Measurements from ENCODE around the gene SLC50A1.

Gene SLC50A1

DNA sequence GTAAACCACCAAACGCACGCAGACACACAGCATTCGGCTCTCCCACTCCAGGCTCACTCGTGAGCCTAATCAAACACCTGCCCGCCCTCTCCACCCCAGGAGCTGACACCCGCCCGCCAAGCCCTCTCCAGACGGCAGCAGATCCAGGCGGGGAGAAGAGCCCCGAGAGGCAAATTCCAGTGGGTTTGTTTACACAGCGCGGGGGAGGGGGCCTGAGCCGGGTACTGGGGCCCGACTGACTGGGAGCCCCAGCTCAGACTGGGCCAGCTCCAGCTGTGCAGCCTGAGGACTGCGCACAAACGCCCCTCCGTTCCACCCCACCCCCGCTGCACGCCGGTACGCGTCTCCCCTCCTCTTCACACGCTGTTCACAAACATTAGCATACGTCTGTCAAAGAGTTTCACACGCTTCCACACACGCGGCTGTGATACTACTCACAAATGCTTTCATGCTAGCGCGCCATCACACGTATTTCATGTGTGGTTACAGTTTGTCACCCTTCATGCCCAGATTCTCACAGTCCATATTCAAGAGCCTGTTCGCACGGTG, 9.0 kb upstream of the SLC50A1 start:
- DNase-seq (ENCODE audit: low spot score): no peak

DNA sequence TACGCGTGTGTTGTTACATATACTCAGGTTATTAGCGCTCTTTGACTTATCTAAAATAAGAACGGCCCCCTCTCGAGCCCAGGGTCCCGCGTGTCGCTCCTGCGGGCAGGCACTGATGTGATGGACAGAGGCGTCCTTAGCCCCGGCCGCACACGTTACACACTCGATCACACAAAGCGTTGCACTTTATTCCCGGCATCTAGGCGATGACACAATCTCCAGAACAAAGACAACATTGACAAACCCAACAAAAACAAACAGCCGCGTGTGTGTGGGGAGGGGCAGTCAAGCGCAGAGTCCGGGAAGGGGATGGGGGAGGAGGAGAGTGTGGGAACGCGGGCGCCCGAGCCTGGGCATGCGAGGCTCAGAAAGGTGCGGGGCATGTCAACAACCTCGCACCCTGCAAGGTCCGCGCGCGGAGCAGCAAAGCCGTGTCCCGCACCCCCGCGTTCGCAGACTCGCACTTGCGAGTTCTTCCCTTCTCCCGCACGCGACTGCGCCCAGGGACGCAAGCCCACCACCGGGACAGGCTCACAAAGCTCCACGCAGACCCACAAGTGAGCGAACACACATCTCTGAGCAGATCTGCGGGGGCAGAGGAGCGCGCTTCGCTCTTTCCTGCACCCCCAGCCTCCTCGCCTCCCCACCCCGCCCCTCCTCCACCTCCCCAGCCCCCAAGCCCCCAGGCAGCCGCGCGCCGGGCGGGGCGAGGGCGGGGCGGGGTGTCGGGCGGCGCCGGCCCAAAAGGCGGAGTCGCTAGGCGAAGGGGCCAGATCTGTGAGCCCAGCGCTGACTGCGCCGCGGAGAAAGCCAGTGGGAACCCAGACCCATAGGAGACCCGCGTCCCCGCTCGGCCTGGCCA, 8.3 kb upstream of the SLC50A1 start, which contains the start of gene EFNA1:
TSS of gene EFNA1 (plus strand) at position 772 of the 862 bp plus-strand sequence. CDS start 102 bp downstream, outside the sequence.
- DNase-seq (ENCODE audit: low spot score): peak; percentile 68

More for the DNA sequence above, 9.0 kb upstream of the SLC50A1 start:
- TF ChIP-seq, protein P1, sequence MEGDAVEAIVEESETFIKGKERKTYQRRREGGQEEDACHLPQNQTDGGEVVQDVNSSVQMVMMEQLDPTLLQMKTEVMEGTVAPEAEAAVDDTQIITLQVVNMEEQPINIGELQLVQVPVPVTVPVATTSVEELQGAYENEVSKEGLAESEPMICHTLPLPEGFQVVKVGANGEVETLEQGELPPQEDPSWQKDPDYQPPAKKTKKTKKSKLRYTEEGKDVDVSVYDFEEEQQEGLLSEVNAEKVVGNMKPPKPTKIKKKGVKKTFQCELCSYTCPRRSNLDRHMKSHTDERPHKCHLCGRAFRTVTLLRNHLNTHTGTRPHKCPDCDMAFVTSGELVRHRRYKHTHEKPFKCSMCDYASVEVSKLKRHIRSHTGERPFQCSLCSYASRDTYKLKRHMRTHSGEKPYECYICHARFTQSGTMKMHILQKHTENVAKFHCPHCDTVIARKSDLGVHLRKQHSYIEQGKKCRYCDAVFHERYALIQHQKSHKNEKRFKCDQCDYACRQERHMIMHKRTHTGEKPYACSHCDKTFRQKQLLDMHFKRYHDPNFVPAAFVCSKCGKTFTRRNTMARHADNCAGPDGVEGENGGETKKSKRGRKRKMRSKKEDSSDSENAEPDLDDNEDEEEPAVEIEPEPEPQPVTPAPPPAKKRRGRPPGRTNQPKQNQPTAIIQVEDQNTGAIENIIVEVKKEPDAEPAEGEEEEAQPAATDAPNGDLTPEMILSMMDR (IDR thresholded peaks at IDR 0.05; ENCODE audit: extremely low read depth, missing control alignments): no peak

DNA sequence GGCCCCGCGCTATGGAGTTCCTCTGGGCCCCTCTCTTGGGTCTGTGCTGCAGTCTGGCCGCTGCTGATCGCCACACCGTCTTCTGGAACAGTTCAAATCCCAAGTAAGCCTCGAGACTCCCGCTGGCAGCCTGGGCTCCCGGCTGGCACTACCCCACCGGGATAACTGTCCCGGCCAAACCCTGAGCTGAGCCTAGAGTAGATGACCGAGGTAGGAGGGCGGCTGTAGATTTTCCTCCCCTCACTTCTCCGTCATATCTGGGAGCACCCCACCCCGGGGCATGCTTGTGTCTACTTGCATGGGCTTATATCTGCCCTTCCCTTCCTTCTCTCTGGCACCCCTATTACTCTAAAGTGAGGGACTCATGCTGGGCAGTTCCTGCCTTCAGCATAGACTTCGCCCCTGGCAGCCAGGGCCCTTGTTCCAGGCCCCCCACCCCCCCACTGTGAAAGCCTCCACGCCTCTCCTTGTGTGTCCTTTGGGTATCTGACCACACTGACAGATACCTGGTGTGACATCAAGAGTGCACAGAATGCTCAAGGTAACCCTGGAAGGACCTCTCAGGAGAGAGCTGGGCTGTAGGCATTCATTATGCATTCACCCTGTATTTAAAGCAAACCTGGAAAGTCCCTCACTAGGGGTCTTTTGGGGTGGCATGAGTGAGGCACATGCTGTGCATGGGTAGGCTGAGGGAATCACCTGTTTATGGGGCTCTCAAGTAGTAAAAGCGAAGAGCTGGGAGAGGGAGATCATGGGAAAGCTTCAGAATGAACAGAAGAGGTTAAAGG, 7.5 kb upstream of the SLC50A1 start:
- no peak for DNase-seq (ENCODE audit: low spot score)

More for the DNA sequence above, 8.3 kb upstream of the SLC50A1 start, which contains the start of gene EFNA1:
- TF ChIP-seq, protein P1 (IDR thresholded peaks at IDR 0.05; ENCODE audit: extremely low read depth, missing control alignments): no peak

DNA sequence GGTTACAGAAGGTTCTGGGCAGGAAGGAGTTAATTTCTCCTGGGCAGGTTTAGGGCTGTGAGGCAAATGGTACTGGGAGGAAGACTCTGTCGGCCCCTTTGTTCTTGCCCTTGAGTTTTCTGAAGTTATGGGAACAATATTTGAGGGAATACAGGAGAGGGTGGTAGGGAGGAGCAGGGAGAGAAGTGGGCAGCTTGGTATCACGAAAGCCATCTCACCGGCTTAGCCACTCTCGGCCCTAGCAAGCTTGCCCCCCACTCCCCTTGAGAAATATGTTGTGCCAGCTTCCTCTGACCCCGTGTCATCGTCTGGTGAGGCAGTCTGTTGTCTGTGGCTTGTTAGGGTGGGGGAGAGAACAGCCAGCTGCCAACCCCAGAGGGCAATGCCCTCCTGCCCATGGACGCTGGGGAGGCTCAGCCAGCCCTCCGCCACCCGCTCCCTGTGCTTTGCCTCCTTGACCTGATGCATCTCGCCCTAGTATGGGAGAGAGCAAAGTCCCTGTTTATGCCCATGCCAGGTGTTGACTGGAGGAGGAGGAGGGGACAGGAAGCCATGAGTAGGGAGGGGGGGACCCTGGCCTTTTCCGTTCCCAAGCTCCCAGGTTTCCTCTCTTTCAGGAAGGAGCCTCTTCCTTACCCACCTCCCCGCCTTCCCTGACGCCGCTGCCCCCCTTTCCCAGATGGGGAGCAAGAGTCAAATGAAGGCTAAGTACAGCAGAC, 6.7 kb upstream of the SLC50A1 start:
- DNase-seq (ENCODE audit: low spot score): no peak
- TF ChIP-seq, protein P1 (IDR thresholded peaks at IDR 0.05; ENCODE audit: extremely low read depth, missing control alignments): no peak

More for the DNA sequence above, 7.5 kb upstream of the SLC50A1 start:
- TF ChIP-seq, protein P1 (IDR thresholded peaks at IDR 0.05; ENCODE audit: extremely low read depth, missing control alignments): no peak

DNA sequence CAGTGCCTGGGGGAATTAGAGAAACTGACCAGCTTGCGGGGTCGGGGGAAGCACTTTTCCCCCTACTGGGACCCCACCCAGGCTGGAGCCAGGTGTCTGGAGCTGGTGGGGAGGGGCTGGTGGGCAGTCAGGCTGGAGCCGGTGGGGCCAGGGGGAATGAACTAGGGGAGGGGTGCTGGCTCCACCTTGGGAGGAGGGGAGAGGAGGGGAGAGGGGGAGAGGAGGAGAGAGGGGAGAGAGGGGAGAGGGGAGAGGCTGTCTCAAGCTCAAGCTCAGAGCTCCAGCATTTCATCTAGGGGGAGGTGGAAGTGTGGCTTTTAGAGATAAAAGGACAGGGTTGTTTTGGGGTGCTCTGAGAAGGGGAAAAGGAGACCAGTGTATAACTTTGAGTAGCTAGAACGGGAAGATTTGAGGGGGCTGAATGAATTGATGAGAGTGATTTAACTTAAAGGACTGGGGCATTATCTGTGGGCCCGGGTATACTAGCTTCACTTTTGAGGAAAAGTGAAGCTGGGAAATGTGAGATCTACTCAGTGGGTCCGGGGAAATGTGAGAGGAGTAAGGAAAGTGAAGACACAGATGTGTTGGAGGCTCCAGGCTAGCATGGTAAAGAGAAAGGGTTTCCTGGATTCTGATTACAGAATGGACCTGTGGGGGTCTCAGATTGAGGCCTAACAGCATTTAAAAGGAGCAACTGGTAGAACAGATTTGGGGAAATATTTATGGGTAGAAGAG, 5.2 kb upstream of the SLC50A1 start:
- TF ChIP-seq, protein P1 (IDR thresholded peaks at IDR 0.05; ENCODE audit: extremely low read depth, missing control alignments): no peak

DNA sequence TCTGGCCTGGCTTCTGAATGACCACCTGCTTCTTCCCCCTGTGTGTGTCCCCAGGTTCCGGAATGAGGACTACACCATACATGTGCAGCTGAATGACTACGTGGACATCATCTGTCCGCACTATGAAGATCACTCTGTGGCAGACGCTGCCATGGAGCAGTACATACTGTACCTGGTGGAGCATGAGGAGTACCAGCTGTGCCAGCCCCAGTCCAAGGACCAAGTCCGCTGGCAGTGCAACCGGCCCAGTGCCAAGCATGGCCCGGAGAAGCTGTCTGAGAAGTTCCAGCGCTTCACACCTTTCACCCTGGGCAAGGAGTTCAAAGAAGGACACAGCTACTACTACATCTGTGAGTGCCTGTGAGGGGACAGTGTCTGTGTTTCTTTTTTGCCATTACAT, 4.4 kb upstream of the SLC50A1 start:
- no peak for DNase-seq (ENCODE audit: low spot score)
- TF ChIP-seq, protein P1 (IDR thresholded peaks at IDR 0.05; ENCODE audit: extremely low read depth, missing control alignments): no peak

More for the DNA sequence above, 5.2 kb upstream of the SLC50A1 start:
- DNase-seq (ENCODE audit: low spot score): no peak

Measured in GM20000 (cell line).